Measurements from ENCODE around the gene SOCS4.

Gene SOCS4

GRCh38 chr14:55051165-55051422 lies 24.1 kb downstream of the SOCS4 start:
- Histone ChIP-seq H3K4me3 (ENCODE audit: low read depth, low read length) (peak overlapping the region; percentile 99), H3K27ac (peak overlapping the region; percentile 99), H3K27me3 (ENCODE audit: control insufficient read depth, insufficient read depth, low read length) (no peaks in the 10 kb centered on the region), H3K79me2 (peaks cover 22% of the 10 kb centered on the region), H3K4me2 (ENCODE audit: low read length) (peak overlapping the region; percentile 76), H3K36me3 (ENCODE audit: control insufficient read depth, insufficient read depth, low read length) (no peaks in the 10 kb centered on the region), H3K9me3 (ENCODE audit: control insufficient read depth, low read length) (no peaks in the 10 kb centered on the region), H3K4me1 (peaks cover 3% of the 10 kb centered on the region), H2AFZ (peak overlapping the region; percentile 100), H3K9ac (no peak overlapping the region)
- TF ChIP-seq CTCF (IDR thresholded peaks at IDR 0.05): no peak

GRCh38 chr14:55051423-55052268 lies 24.6 kb downstream of the SOCS4 start, which contains the start of gene MAPK1IP1L:
MAPK1IP1L (plus strand) TSS chr14:55051647; CDS start chr14:55061684, 10,037 bp downstream.
- Histone ChIP-seq H3K4me2 (ENCODE audit: low read length) (peak within 1 kb of the TSS; percentile 86), H3K4me3 (ENCODE audit: low read depth, low read length) (peak within 1 kb of the TSS; percentile 99), H3K4me1 (peaks cover 3% of the 10 kb centered on the region), H3K36me3 (ENCODE audit: control insufficient read depth, insufficient read depth, low read length) (no peaks in the 10 kb centered on the region), H3K27ac (peak within 1 kb of the TSS; percentile 99), H2AFZ (peak within 1 kb of the TSS; percentile 100), H3K79me2 (peaks cover 26% of the 10 kb centered on the region), H3K9me3 (ENCODE audit: control insufficient read depth, low read length) (no peaks in the 10 kb centered on the region), H3K27me3 (ENCODE audit: control insufficient read depth, insufficient read depth, low read length) (no peaks in the 10 kb centered on the region), H3K9ac (peak within 1 kb of the TSS; percentile 95)
- TF ChIP-seq CTCF (IDR thresholded peaks at IDR 0.05): peak; percentile 100

- TF ChIP-seq CTCF (IDR thresholded peaks at IDR 0.05): no peak
- Histone ChIP-seq H3K4me2 (ENCODE audit: low read length) (peak overlapping the region; percentile 86), H3K27ac (peak overlapping the region; percentile 99)
These were observed 25.4 kb downstream of the SOCS4 start for GRCh38 chr14:55052269-55052930.

GRCh38 chr14:55053018-55053417 lies 26.0 kb downstream of the SOCS4 start:
- Histone ChIP-seq H3K4me3 (ENCODE audit: low read depth, low read length) (peak overlapping the region; percentile 99), H3K9me3 (ENCODE audit: control insufficient read depth, low read length) (no peaks in the 10 kb centered on the region), H3K27ac (no peak overlapping the region), H3K27me3 (ENCODE audit: control insufficient read depth, insufficient read depth, low read length) (no peaks in the 10 kb centered on the region), H2AFZ (no peak overlapping the region), H3K4me2 (ENCODE audit: low read length) (no peak overlapping the region), H3K36me3 (ENCODE audit: control insufficient read depth, insufficient read depth, low read length) (no peaks in the 10 kb centered on the region), H3K79me2 (peaks cover 32% of the 10 kb centered on the region), H3K4me1 (peaks cover 3% of the 10 kb centered on the region), H3K9ac (no peak overlapping the region)
- no peak for TF ChIP-seq CTCF (IDR thresholded peaks at IDR 0.05)

More at GRCh38 chr14:55052269-55052930, 25.4 kb downstream of the SOCS4 start:
- Histone ChIP-seq H3K36me3 (ENCODE audit: control insufficient read depth, insufficient read depth, low read length) (no peaks in the 10 kb centered on the region), H3K9me3 (ENCODE audit: control insufficient read depth, low read length) (no peaks in the 10 kb centered on the region), H3K9ac (peak overlapping the region; percentile 95), H3K4me1 (peaks cover 3% of the 10 kb centered on the region), H3K27me3 (ENCODE audit: control insufficient read depth, insufficient read depth, low read length) (no peaks in the 10 kb centered on the region), H3K4me3 (ENCODE audit: low read depth, low read length) (peak overlapping the region; percentile 99), H2AFZ (peak overlapping the region; percentile 100), H3K79me2 (peaks cover 27% of the 10 kb centered on the region)
